ENCODE results near the gene P2RY1.

P2RY1 gene

GRCh38 chr3:152834776-152835600, at the start of gene P2RY1:
TSS of gene P2RY1 (plus strand) at chr3:152835131. CDS start at chr3:152835783, 652 bp downstream.
- Histone ChIP-seq H3K27me3 (peaks cover 38% of the 10 kb centered on the region), H3K4me1 (ENCODE audit: control insufficient read depth in 1 of 2, insufficient read depth in 1 of 2, low read depth in 1 of 2, low read length in 1 of 2) (peaks cover 18 to 19% of the 10 kb centered on the region in 2 experiments), H3K4me3 (ENCODE audit: low read depth in 1 of 2, low read length in 1 of 2) (peak within 1 kb of the TSS; percentile 55 to 61)

DNA sequence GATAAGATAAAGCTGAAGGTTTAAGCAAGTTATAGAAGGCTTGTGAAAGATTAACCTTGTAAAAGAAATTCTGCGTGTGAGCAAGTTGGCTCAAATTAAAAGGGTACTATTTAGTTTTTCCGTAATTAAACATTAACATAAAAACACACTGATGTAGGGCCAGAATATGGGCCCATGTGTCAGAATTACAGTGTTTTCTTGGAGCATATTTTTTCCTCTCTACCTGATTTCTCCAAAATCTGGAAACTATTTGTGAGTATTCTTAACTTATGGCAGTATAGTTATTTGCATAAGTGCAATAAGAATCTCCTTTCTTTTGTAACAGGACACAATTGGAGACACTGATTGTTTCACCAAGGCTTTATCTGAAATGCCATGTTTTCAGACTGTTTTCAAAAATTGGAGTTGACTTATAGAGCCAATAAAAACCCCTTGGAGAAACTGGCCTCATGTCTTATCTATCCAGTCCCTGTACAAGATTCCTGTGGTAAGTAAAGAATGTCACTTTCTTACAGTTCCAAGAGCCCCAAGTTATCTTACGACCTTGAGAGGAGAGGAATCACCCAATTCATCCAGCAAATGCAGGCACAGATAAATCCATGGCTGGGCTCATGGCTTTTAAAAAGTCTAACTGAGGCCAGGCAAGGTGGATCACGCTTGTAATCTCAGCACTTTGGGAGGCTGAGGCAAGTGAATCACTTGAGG, 47.8 kb upstream of the P2RY1 start:
- Histone ChIP-seq H3K27me3 (no peaks in the 10 kb centered on the region), H3K27ac (no peak overlapping the region), H3K4me1 (ENCODE audit: control insufficient read depth in 1 of 2, insufficient read depth in 1 of 2, low read depth in 1 of 2, low read length in 1 of 2) (no peaks in the 10 kb centered on the region), H3K36me3 (no peaks in the 10 kb centered on the region), H3K4me3 (ENCODE audit: low read depth in 1 of 2, low read length in 1 of 2) (no peak overlapping the region), H3K9me3 (no peaks in the 10 kb centered on the region)
- TF ChIP-seq, protein P1, sequence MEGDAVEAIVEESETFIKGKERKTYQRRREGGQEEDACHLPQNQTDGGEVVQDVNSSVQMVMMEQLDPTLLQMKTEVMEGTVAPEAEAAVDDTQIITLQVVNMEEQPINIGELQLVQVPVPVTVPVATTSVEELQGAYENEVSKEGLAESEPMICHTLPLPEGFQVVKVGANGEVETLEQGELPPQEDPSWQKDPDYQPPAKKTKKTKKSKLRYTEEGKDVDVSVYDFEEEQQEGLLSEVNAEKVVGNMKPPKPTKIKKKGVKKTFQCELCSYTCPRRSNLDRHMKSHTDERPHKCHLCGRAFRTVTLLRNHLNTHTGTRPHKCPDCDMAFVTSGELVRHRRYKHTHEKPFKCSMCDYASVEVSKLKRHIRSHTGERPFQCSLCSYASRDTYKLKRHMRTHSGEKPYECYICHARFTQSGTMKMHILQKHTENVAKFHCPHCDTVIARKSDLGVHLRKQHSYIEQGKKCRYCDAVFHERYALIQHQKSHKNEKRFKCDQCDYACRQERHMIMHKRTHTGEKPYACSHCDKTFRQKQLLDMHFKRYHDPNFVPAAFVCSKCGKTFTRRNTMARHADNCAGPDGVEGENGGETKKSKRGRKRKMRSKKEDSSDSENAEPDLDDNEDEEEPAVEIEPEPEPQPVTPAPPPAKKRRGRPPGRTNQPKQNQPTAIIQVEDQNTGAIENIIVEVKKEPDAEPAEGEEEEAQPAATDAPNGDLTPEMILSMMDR (IDR thresholded peaks at IDR 0.05) = no peak

More at GRCh38 chr3:152834776-152835600, at the start of gene P2RY1:
- TF ChIP-seq, protein P1 (IDR thresholded peaks at IDR 0.05) = no peak
- Histone ChIP-seq H3K36me3 (no peaks in the 10 kb centered on the region), H3K9me3 (no peaks in the 10 kb centered on the region), H3K27ac (no peak within 1 kb of the TSS)

DNA sequence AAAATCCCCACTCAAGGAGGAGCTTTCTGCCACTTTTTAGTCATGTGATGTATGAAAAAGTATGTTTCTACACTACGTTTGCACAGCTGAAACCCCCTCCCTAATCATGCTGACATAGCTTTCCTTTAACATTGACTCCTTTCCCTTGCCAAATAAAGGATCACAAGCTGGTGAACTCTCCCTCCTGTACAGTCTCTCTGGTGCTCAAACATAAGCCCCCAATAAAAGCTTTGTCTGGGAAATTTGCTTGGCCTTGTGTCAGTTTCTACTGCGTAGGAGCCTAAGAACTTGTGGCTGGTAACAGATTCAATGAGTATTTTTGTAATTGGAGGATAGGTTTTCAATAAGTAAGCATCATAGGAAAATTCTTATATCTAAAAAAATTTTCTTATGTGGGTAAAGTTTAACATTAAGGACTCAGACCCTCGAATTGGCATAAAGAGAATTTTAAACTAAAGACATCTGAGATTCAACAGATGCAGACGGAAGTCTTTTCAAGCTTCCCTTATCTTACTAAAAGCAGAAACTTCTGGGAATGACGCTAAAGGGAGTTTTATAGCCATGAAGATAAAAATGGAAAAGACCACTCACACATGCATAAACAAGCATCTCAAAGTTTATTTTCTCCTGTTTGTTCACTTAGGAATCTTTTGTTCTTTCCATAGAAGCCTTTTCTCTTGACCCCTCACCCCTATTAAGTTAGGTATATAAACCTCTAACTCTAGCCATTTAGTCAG, 44.1 kb upstream of the P2RY1 start:
- H3K36me3 ChIP-seq = no peaks in the 10 kb centered on the region
- H3K27ac ChIP-seq = no peak overlapping the region
- TF ChIP-seq, protein P1 (IDR thresholded peaks at IDR 0.05) = no peak
- H3K27me3 ChIP-seq = no peaks in the 10 kb centered on the region
- H3K9me3 ChIP-seq = no peaks in the 10 kb centered on the region
- H3K4me3 ChIP-seq (ENCODE audit: low read depth in 1 of 2, low read length in 1 of 2) = no peak overlapping the region
- H3K4me1 ChIP-seq (ENCODE audit: control insufficient read depth in 1 of 2, insufficient read depth in 1 of 2, low read depth in 1 of 2, low read length in 1 of 2) = no peaks in the 10 kb centered on the region

DNA sequence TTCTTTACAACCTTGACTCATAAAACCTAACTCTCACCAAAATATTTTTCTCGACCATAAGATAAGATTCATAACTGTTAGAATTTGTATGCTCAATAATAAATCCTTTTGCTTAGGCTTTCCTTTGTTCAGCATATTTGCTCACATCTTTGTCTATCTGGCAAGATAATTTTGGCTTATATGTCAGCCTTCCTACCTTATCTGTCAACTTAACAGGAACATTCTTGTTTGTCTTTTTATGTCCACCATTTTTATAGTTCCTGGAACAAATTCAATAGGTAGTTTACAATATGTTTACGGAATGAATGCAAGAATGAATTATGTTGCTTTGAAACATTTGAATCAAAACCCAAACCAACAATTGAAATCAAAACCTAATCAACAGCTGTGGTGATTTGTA, 41.0 kb upstream of the P2RY1 start:
- Histone ChIP-seq H3K4me1 (ENCODE audit: control insufficient read depth in 1 of 2, insufficient read depth in 1 of 2, low read depth in 1 of 2, low read length in 1 of 2) (no peaks in the 10 kb centered on the region), H3K27ac (no peak overlapping the region), H3K9me3 (no peaks in the 10 kb centered on the region), H3K27me3 (no peaks in the 10 kb centered on the region), H3K4me3 (ENCODE audit: low read depth in 1 of 2, low read length in 1 of 2) (no peak overlapping the region), H3K36me3 (no peaks in the 10 kb centered on the region)
- TF ChIP-seq, protein P1 (IDR thresholded peaks at IDR 0.05) = no peak

DNA sequence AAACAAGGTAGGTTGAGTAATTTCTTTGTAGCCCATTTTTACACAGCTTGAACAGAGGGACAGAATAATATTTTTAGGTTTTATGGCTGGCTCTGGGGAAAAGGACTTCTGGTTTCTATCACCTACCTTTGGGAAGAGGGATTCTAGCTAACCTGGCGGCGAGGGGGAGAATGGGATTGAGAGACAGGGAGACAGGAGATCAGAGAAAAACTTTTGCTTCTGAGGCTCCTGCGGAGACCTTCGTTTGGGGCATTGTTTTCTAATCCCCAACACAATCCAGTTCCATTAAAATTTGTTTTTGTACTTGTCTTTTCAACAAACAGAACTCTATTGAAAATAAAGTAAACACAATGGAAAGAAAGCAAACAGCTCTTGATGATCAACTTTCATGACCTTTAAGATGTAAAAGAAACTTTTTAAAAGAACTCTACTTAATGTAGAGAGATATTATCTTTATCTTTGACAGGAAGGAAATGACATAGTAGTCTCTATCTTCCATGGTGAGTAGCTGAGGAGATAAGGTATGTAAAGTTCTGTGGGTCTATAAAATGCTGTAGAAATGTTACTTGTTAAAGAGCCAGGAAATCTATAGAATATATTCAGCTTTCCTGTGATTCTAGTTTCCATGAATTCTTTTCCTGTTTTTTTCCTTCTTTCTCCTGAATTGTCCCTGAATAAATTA, 37.0 kb upstream of the P2RY1 start:
- no peaks in the 10 kb centered on the region for H3K27me3 ChIP-seq
- no peak overlapping the region for H3K4me3 ChIP-seq (ENCODE audit: low read depth in 1 of 2, low read length in 1 of 2)
- H3K4me1 ChIP-seq (ENCODE audit: control insufficient read depth in 1 of 2, insufficient read depth in 1 of 2, low read depth in 1 of 2, low read length in 1 of 2) = no peaks in the 10 kb centered on the region
- no peaks in the 10 kb centered on the region for H3K9me3 ChIP-seq
- TF ChIP-seq, protein P1 (IDR thresholded peaks at IDR 0.05) = no peak
- H3K36me3 ChIP-seq = no peaks in the 10 kb centered on the region
- H3K27ac ChIP-seq = no peak overlapping the region

All from neutrophil (primary cell).